Fibroblast of lung (primary cell): ENCODE results near the gene MAP3K19.

Experiments used
- CTCF ChIP-seq, 2 donors: IDR thresholded peaks in 1 of 2; conservative IDR thresholded peaks in 1 of 2; 1 replicate in 1 of 2; 2 replicates in 1 of 2; pipeline ENCODE4 v1.5.1; 2011 to 2012; ENCODE audit warnings: low read length in 2 of 2, control low read depth in 1 of 2, inconsistent platforms in 1 of 2, low read depth in 1 of 2, mild to moderate bottlenecking in 1 of 2
- EZH2 ChIP-seq: IDR thresholded peaks from 2 replicates; pipeline ENCODE4 v1.5.1; 2012; ENCODE audit warnings: low read length, control low read depth, mild to moderate bottlenecking; ENCODE audit errors: missing control alignments

DNA sequence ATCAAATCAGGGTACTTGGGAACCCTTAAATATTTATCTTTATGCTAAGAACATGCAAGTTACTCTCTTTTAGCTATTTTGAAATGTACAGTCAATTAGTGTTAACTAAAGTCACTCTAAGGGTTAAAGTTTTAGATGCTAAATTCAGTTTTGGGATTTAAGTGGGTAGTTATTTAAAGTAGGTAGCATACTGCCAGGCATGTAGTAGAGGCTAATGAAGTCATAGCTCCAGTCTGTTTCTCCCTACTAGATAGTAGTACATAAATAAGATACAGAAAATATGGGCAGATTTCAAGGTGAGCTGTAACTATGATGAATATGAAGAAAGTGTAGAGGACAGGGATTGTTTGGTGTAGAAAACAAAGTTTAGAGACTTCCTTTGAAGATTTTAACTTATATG, 12.3 kb upstream of the MAP3K19 start:
- no peak for TF ChIP-seq EZH2
- TF ChIP-seq CTCF (conservative IDR thresholded peaks at IDR 0.05 in 1 of 2, IDR thresholded peaks at IDR 0.05 in 1 of 2; ENCODE audit: low read depth in 1 of 2, low read length in 2 of 2) = no peak
